GM12801 (cell line): Measurements from ENCODE around the gene DRAM1.

Experiments
- CTCF ChIP-seq: IDR thresholded peaks from one replicate; pipeline ENCODE4 v1.5.1; 2011; ENCODE audit warnings: control low read depth; ENCODE audit not compliant: insufficient read length; ENCODE audit errors: extremely low read depth

DRAM1 gene

GRCh38 chr12:101940400-101940950 lies 63.1 kb downstream of the DRAM1 start:
- TF ChIP-seq CTCF = no peak

DNA sequence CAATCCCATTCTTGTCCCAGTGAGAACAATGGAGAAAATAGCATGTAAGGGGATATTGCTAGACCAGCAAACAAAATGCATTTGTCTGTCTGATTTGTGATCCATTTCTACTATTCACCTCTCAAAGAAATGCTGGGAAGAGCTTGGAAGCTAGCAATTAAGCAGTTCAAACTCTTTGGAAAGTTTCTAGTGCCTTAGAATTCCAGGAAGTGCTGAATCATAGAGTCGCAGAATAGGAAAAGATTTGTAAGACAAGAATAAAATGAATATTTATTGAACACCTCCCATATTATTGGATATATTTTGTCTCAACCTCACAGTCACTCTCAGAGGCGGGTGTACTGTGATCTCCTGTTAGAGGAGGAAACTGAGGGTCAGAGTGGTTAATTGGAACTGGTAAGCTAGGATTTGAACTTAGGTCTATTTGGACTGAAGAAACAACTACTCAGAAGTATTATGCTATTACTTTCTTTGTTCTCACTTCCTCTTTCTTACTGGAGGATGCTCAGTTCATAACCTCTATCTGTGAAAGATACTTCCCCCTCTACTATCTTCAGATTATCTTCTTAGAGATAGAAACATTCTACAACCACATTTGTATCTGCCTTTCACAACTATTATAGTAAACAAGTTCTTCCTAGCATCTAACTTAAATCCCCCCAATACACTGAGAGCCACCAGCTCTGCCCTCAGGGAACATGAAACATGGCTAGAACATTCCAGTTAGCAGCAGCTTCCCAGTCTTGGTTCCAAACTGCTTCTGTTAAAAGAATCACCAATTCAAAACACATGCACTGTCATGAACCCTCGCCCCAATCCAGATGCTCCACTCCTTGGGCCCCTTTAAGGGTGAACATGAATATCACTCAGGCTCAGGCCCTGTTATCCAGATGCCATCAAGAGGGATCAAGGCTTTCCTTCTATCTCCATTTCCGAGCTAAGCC lies 64.2 kb downstream of the DRAM1 start:
- no peak for TF ChIP-seq CTCF

GRCh38 chr12:101942250-101942605 lies 64.8 kb downstream of the DRAM1 start:
- TF ChIP-seq CTCF = no peak

DNA sequence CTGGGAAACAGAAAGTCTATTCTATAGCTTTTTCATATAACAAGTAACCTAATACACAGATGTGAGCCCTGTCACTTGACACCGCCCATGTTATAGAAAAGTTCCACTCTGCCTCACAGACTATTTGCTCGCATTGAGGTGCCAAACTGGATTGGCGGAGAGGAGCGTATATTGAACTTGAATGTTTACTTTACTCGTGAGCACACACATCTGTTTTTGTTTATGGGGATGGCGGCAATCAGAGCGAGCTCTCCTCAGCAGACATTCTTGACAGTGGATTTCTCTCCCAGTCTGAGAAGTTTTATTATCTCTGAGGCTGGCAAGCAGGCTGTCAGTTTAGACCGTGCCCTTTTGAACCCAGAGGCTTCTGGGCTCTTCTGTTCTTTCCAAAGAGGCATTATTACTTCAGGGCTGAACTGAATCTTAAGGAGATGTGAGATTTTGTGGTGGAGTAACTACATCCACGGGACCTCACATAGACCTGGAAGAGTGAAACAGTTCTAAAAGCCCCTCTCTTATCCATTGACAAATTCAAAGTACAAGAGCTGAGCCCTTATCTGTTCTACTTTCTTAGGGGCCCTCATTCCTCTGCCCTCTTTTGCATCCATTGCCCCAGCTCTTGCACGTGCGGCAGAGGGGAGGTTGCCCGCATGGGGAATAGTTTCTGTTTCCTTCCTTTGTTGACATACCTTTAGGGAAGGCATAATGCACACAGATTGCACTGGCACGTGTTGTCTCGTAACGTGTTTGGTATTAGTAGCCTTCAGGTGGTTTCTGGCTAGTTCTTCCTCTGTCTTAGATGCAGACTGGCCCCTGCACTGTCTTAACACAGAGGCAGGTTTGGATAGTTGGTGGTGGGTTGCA lies 68.2 kb downstream of the DRAM1 start:
- TF ChIP-seq CTCF = no peak

GRCh38 chr12:101946233-101946611 lies 68.8 kb downstream of the DRAM1 start:
- no peak for TF ChIP-seq CTCF

- TF ChIP-seq CTCF = no peak
Measured at GRCh38 chr12:101947316-101947715, 69.9 kb downstream of the DRAM1 start.

DNA sequence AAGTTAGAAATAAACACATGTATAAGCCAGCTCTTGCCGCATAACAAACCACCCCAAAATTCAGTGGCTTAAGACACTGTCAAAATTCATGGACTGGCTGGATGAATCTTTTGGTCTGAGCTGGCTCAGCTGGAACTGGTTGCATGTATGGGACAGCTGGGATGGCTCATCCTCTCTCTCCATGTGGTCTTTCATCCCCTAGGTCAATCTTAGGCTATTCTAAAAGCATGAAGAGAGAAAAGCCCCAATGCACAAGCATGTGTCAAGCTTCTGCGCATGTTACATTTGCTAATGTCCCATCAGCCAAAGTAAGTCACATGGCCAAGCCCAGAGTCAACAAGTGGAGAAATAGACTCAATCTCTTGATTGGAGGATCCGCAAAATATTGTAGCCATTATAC lies 71.0 kb downstream of the DRAM1 start:
- TF ChIP-seq CTCF = no peak
